Endothelial cell of umbilical vein (primary cell): ENCODE data around the gene CRAT. TPM values are rescaled to one million over a fixed set of nuclear protein-coding genes. Genes with fewer than 3 reads are reported as not detected.

Experiments used
- BruUV-seq: library from RNA; stranded (reverse); fragments of 400-500 nt; replicated peaks from 2 replicates; lab custom pipeline; 2021; lab: Mats Ljungman, UMichigan
- CTCF ChIA-PET: fragments of 300-600, 350-600 bp; sonication (Branson Sonifier 250); formaldehyde crosslinking; loops from one replicate; lab custom pipeline; 2021; ENCODE audit warnings: antibody characterized with exemption, inconsistent platforms; lab: Charles Lee
- POLR2A ChIA-PET: fragments of 300-600, 350-600 bp; sonication (Branson Sonifier 250); formaldehyde crosslinking; loops from one replicate; lab custom pipeline; 2021; ENCODE audit warnings: antibody characterized with exemption, inconsistent platforms; lab: Charles Lee
- DNase-seq: peaks from one replicate; pipeline ENCODE4 v3.0.0-alpha.2; 2011; ENCODE audit warnings: low read depth, low spot score
- FAIRE-seq: peaks from 2 replicates; lab custom pipeline; 2011; peaks lifted over from hg19 to GRCh38; lab: Jason Lieb, UNC
- H2AFZ ChIP-seq: 2 replicates; pipeline ENCODE4 v1.6.0; 2012; ENCODE audit warnings: low read depth, low read length, control low read depth, inconsistent platforms
- H3K27ac ChIP-seq: 2 replicates; pipeline ENCODE4 v1.5.1; 2011; ENCODE audit warnings: low read depth, mild to moderate bottlenecking, control low read depth, low read length, moderate library complexity; ENCODE audit not compliant: insufficient read depth
- H3K27me3 ChIP-seq, 2 experiments: 2 replicates each; pipeline versions ENCODE4 v1.6.0 to v1.6.1; 2011; ENCODE audit warnings: low read length in 2 of 2, mixed read lengths in 1 of 2; ENCODE audit not compliant: control insufficient read depth in 2 of 2, insufficient read depth in 2 of 2
- H3K36me3 ChIP-seq, 2 experiments: 2 replicates in 1 of 2; 3 replicates in 1 of 2; pipeline ENCODE4 v1.5.1; 2011; ENCODE audit warnings: low read length in 2 of 2, mild to moderate bottlenecking in 1 of 2, moderate library complexity in 1 of 2; ENCODE audit not compliant: control insufficient read depth in 2 of 2, insufficient read depth in 2 of 2; ENCODE audit errors: extremely low read depth in 1 of 2
- H3K4me1 ChIP-seq: 3 replicates; pipeline ENCODE4 v1.5.1; 2011; ENCODE audit warnings: mild to moderate bottlenecking, low read length; ENCODE audit not compliant: control insufficient read depth, insufficient read depth; ENCODE audit errors: extremely low read depth
- H3K4me2 ChIP-seq: 2 replicates; pipeline ENCODE4 v1.6.1; 2011; ENCODE audit warnings: low read length, control low read depth, mixed read lengths; ENCODE audit not compliant: insufficient read depth
- H3K4me3 ChIP-seq, 3 experiments: fragments of 200-600 bp in 1 of 3; sonication (generic), shearing (Covaris generic) in 1 of 3; replicated peaks in 1 of 3; 2 replicates each; pipeline ENCODE4 v1.5.1; 2011 to 2016; ENCODE audit warnings: control low read depth in 3 of 3, low read length in 3 of 3, mild to moderate bottlenecking in 2 of 3, inconsistent platforms in 1 of 3, low read depth in 1 of 3, moderate library complexity in 1 of 3; ENCODE audit not compliant: insufficient read depth in 1 of 3
- H3K79me2 ChIP-seq: 2 replicates; pipeline ENCODE4 v1.6.0; 2012; ENCODE audit warnings: low read length, inconsistent platforms; ENCODE audit not compliant: control insufficient read depth, insufficient read depth
- H3K9ac ChIP-seq: replicated peaks from 2 replicates; pipeline ENCODE3; 2011; ENCODE audit warnings: low read length, control low read depth; ENCODE audit not compliant: insufficient read depth; ENCODE audit errors: extremely low read depth
- H3K9me1 ChIP-seq: replicated peaks from 3 replicates; pipeline ENCODE4 v1.6.0; 2011; ENCODE audit warnings: mild to moderate bottlenecking, low read length; ENCODE audit not compliant: control insufficient read depth, insufficient read depth; ENCODE audit errors: extremely low read depth
- H3K9me3 ChIP-seq: replicated peaks from 2 replicates; pipeline ENCODE4 v1.5.1; 2012; ENCODE audit warnings: low read length, inconsistent platforms; ENCODE audit not compliant: control insufficient read depth, insufficient read depth
- H4K20me1 ChIP-seq: replicated peaks from 2 replicates; pipeline ENCODE3; 2011; ENCODE audit warnings: mild to moderate bottlenecking, low read length; ENCODE audit not compliant: control insufficient read depth, insufficient read depth; ENCODE audit errors: extremely low read depth
- EZH2 ChIP-seq: IDR thresholded peaks from 2 replicates; pipeline ENCODE4 v1.6.1; 2012; ENCODE audit warnings: borderline replicate concordance, low read depth, mild to moderate bottlenecking, moderate library complexity, low read length, inconsistent platforms; ENCODE audit not compliant: severe bottlenecking
- FOS ChIP-seq: IDR thresholded peaks from 2 replicates; pipeline ENCODE4 v1.6.1; 2011; ENCODE audit warnings: mild to moderate bottlenecking, low read length, moderate library complexity, borderline replicate concordance; ENCODE audit not compliant: insufficient read depth
- JUN ChIP-seq: IDR thresholded peaks from 2 replicates; pipeline ENCODE4 v1.6.1; 2011; ENCODE audit warnings: borderline replicate concordance, low read depth; ENCODE audit not compliant: insufficient read length, insufficient read depth
- MAX ChIP-seq: IDR thresholded peaks from 2 replicates; pipeline ENCODE4 v1.6.1; 2011; ENCODE audit not compliant: insufficient read depth, insufficient read length
- MYC ChIP-seq: IDR thresholded peaks from one replicate; pipeline ENCODE4 v1.6.1; 2011; ENCODE audit warnings: mild to moderate bottlenecking, low read depth, low read length
- POLR2A ChIP-seq: IDR thresholded peaks from 2 replicates; pipeline ENCODE4 v1.6.1; 2012; ENCODE audit warnings: low read depth, mild to moderate bottlenecking, control low read depth, low read length
- POLR2AphosphoS5 ChIP-seq: IDR thresholded peaks from 2 replicates; pipeline ENCODE4 v1.6.1; 2012; ENCODE audit warnings: low read depth, mild to moderate bottlenecking, control low read depth, low read length, moderate library complexity; ENCODE audit not compliant: insufficient read depth
- dilution Hi-C: fragments of 300-500 bp; cut with MboI; formaldehyde crosslinking; loops from one replicate; pipeline ENCODE4 v1.15.0; 2019; ENCODE audit warnings: low sequenced_read_pairs; ENCODE audit not compliant: extremely low pct_ligation_motif_present
- intact Hi-C: fragments of 100-400 bp; cut with micrococcal nuclease; formaldehyde crosslinking; loops from one replicate; pipeline ENCODE4 v1.10.0; 2022
- polyA plus RNA-seq, 4 experiments: library from polyadenylated mRNA; depleted of rRNA in 3 of 4; stranded (reverse) in 3 of 4; unstranded in 1 of 4; fragments of >200 nt; gene quantifications; 2 replicates each; pipeline versions ENCODE4 v1.2.1 to v1.2.3, GENCODE V29; 2011 to 2012; ENCODE audit warnings: missing spikeins in 1 of 4
- total RNA-seq: library from RNA; stranded (reverse); gene quantifications from 2 replicates; pipeline ENCODE4 v1.2.3, GENCODE V29; 2021
- TF ChIP-seq, protein P1 (sequence below), 2 donors: IDR thresholded peaks; 1 replicate in 1 of 2; 2 replicates in 1 of 2; pipeline ENCODE4 v1.5.1; 2011; ENCODE audit warnings: low read length in 2 of 2, mild to moderate bottlenecking in 2 of 2, moderate library complexity in 2 of 2, control low read depth in 1 of 2, inconsistent platforms in 1 of 2, low read depth in 1 of 2; ENCODE audit not compliant: insufficient read depth in 1 of 2; ENCODE audit errors: extremely low read depth in 1 of 2

The CRAT gene
- total and polyA plus RNA-seq, 2 donors (not counting 3 experiments of a cell fraction or from before 2014, with no cell fraction given), result 34.2 to 55.3 TPM

DNA sequence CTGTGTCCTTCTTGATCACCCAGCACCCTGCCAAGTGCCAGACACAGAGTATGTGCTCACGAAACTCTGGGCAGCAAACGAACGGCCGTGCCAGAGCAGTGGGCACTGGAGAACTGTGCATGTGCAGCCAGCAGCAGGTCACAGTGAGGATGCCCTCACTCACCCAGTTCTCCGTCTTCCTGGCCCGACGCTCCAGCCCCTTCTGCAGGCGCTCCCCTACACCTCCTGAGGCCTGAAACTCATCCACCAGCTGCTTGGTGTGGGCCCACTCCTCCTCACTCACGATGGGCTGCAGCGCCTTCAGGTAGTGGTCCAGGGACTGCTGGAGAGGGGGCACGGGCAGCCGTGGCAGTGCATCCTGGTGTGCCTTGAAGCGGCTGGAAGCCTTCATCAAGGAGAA is 2.9 kb downstream of the CRAT start:
- no peak for TF ChIP-seq EZH2
- TF ChIP-seq FOS, result no peak
- TF ChIP-seq MYC, result no peak
- no peak for TF ChIP-seq JUN
- TF ChIP-seq POLR2AphosphoS5, result no peak
- TF ChIP-seq POLR2A, result no peak
- TF ChIP-seq MAX, result no peak
- TF ChIP-seq, protein P1, sequence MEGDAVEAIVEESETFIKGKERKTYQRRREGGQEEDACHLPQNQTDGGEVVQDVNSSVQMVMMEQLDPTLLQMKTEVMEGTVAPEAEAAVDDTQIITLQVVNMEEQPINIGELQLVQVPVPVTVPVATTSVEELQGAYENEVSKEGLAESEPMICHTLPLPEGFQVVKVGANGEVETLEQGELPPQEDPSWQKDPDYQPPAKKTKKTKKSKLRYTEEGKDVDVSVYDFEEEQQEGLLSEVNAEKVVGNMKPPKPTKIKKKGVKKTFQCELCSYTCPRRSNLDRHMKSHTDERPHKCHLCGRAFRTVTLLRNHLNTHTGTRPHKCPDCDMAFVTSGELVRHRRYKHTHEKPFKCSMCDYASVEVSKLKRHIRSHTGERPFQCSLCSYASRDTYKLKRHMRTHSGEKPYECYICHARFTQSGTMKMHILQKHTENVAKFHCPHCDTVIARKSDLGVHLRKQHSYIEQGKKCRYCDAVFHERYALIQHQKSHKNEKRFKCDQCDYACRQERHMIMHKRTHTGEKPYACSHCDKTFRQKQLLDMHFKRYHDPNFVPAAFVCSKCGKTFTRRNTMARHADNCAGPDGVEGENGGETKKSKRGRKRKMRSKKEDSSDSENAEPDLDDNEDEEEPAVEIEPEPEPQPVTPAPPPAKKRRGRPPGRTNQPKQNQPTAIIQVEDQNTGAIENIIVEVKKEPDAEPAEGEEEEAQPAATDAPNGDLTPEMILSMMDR (IDR thresholded peaks at IDR 0.05; ENCODE audit: extremely low read depth in 1 of 2, insufficient read depth in 1 of 2, low read depth in 1 of 2, low read length in 2 of 2), result no peak
- BruUV-seq, result no TSS peak
- H3K79me2 ChIP-seq, result peaks cover 12% of the 10 kb centered on the region
- intact Hi-C loops (no loop called here), dilution Hi-C loops (no loop called here)
- no peak overlapping the region for H3K27ac ChIP-seq
- H3K4me2 ChIP-seq, result no peak overlapping the region
- H3K4me1 ChIP-seq, result peaks cover 10% of the 10 kb centered on the region
- no peaks in the 10 kb centered on the region for H3K9me1 ChIP-seq
- H3K4me3 ChIP-seq, result no peak overlapping the region
- H3K9ac ChIP-seq, result no peak overlapping the region
- ChIA-PET CTCF (no interaction called here), POLR2A (no interaction called here)
- no peaks in the 10 kb centered on the region for H3K9me3 ChIP-seq
- H4K20me1 ChIP-seq, result no peaks in the 10 kb centered on the region
- no peak overlapping the region for H2AFZ ChIP-seq
- no peak for DNase-seq
- H3K27me3 ChIP-seq, result no peaks in the 10 kb centered on the region
- no peak for FAIRE-seq
- peaks cover 3% of the 10 kb centered on the region in 2 experiments for H3K36me3 ChIP-seq
